Measurements from ENCODE around the gene CADM1.

CADM1 gene

DNA sequence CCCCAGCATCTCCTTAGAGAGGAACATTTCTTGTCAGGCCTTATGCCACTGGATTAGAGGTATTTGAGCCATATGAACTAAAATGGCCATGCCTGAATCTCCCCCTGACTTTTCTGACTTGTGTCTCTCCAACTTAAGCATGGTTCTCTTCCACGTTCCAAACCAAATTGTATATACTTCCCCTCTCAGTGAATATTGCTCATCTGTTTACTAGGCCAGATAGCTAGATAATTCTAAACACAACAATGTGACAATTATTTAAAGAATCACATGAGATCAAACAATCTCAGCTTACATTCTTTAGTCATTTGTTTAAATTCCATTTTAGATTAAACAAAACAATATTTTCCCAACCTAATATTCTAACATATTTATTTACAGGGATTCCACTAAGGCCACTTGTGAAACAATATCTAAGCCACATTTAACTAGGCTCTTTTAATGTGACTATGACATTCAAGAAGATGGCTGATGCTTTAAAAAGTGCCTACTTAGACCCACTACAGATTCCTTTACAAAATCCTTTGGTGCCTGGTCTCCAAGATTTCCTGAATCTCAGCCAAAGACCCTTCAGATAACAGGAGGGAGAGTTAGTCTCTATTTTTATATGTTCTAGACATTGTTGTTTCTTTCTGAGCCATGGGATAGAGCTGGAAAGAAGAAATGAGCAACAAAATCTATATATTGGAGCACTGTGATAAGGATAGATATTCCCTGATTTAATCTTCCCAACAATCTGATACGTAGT lies 105.7 kb downstream of the CADM1 start:
- DNase-seq (ENCODE audit: low spot score) = no peak

- no peak for DNase-seq (ENCODE audit: low spot score)
These were observed 107.7 kb downstream of the CADM1 start for GRCh38 chr11:115396533-115396932.

GRCh38 chr11:115393950-115394349 lies 110.3 kb downstream of the CADM1 start:
- DNase-seq (ENCODE audit: low spot score) = no peak

DNA sequence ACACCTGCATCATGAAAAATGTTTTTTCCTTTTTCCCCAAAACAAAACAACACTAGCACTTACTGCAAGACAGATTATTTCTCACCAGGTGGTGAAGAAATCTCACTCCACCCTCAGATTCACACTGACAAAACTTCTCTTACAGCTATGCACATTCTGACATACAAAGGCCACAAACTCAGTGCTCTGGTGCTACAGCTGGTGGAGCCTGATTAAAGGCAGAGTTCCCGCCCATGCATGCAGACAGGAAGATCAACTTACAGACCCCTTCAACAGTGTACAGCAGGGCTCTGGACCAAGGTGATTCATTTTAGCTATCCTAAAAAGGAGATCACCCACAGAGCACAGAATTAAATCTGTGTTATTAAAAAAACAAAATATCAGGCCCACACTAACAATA lies 112.6 kb downstream of the CADM1 start:
- no peak for DNase-seq (ENCODE audit: low spot score)

DNA sequence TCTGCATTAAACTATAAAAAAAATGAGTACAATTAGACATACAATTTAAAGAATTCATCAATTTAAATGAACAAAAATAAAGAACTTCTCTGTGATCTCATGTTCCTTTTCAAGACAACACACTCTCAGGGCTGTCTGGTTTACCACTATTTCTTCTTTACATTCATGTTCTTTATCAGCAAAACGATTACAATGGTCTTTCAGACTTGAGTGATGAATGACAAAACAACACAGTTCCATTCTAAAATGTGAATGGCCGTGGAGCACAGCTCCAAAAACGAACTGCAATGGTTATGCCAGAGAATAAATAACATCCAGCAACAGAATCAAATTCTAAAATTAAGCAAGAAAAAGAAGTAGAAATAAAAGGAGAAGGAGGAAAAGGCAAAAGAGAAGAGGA lies 113.1 kb downstream of the CADM1 start:
- no peak for DNase-seq (ENCODE audit: low spot score)

DNA sequence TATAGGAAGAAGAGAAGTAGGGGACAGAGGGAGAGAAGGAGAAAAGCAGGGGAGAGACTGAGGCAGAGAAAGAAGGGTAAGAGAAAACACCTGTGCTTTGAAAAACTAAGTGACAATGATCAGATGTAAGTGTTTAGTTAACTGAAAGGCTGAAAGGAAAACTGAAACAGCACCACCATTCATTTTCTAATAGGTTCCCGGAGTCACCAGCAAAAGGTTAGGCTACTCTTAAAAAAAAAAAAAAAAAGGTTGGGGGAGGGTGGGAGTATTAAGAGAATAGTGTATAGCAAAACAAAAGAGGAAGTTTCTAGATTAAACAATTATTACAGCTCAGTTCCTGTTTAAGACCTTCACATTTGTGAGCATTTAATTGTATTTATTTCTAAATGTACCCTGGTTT lies 113.8 kb downstream of the CADM1 start:
- DNase-seq (ENCODE audit: low spot score) = no peak

- DNase-seq (ENCODE audit: low spot score) = no peak
These were observed 114.4 kb downstream of the CADM1 start for GRCh38 chr11:115389790-115390189.

GRCh38 chr11:115385226-115385625 lies 119.0 kb downstream of the CADM1 start:
- no peak for DNase-seq (ENCODE audit: low spot score)

- DNase-seq (ENCODE audit: low spot score) = no peak
These were observed 120.0 kb downstream of the CADM1 start for GRCh38 chr11:115384236-115384635.

DNA sequence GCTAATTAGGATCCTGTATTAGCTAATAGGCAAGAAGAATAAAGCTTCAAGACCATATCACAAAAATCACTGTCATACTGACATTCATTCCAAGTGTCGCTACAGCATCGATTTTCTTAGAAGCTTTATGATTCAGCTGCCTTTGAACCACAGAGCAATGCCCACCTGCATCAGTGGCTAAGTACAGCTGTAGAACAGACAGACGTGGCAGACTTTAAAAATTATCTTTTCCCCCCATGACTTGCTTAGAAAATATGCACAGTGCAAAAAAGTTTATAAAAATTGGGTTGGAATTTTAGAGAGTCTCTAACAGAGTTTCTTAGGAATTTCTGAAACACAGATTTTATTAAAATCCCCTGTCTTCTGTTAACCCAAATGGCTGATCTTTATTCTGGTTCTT lies 120.8 kb downstream of the CADM1 start:
- DNase-seq (ENCODE audit: low spot score) = no peak

GRCh38 chr11:115379528-115379927 lies 124.7 kb downstream of the CADM1 start:
- DNase-seq (ENCODE audit: low spot score) = no peak

- DNase-seq (ENCODE audit: low spot score) = no peak
These were observed 125.7 kb downstream of the CADM1 start for GRCh38 chr11:115378557-115378956.

DNA sequence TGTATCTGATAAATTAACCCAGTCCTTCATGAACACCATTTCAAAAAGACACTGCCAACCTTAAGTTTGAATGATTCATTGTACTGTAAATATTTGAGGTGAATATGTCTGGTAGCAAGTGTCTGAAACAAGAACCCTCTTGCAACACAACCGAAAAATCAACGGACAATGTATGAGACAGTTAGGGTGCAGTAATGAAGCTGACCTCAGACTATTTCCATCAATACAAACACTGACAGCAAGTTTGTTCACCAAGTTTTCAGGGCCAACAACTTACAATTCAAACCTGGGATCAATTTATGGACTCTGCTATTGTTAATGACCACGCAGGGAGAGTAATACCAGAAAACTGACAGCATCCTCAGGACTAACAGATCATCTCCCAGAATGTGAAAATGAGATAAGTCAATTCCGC lies 126.3 kb downstream of the CADM1 start:
- no peak for DNase-seq (ENCODE audit: low spot score)

DNA sequence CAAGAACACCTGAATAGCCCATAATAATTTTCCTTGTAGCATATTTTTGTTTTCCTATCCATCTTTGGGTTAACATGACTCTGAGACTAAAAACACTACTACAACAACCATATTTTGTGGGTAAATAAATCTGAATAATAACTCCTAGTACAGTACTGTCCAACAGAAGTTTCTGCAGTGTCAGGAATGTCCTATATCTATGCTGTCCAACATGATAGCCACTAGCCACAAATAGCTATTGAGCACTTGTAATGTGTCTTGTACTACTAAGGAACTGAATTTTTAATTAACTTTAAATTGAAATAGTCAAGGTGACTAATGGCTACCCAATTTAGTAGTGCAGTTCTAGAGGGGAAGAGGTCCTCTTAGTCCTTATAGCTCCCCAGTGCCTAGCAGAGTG lies 135.6 kb downstream of the CADM1 start:
- DNase-seq (ENCODE audit: low spot score) = no peak

DNA sequence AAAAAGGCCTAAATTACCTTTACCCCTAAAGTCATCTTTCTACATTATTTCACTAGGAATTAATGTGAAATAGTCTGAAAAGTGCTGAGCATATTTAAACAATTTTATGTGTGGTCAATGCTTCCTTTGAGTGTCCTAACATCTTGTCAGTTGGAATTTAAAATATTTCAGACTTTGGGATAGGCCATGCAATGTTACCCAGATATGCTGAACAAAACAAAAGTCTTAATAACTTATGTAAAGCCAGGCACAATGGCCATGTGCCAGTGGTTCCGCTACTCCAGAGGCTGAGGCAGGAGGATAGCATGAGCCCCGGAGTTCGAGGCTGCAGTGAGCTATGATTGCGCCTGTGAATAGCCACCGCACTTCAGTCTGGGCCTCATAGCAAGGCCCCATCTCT lies 137.4 kb downstream of the CADM1 start:
- DNase-seq (ENCODE audit: low spot score) = no peak

DNA sequence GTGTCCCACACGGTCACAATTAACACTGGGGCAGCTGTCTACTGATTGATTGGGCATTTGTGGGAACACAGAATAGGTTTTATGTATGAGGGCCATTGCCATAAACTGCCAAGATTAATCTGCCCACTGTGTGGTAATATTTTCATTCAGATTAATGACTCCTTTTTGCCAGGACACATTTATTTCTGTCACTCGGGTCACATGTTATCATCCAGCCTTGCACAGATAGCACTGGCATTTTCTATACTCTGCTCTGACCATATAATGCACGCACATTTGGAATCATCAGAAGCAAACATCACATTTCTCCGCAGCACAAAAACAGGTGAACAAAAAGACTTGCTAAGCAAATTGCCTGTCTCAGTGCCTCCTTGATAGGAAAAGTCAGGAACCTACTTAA lies 138.3 kb downstream of the CADM1 start:
- DNase-seq (ENCODE audit: low spot score) = no peak

DNA sequence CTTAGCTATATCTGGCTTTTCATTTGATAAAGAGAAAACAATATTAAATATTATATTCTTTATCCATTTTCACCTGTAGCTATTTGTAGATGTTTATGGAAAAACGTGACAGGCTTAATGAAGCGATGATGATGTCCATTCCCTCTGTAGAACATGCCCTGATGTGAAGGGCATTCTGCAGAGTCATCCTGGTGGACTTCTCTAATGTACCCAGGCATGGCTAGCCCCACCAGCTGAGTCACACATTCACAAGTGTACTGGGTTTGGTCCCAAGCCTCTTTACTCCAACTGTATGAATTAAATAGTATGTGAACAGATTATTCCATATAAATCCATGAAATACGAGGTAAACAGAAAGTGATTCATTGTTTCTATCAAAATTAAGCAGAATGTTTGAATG lies 139.3 kb downstream of the CADM1 start:
- no peak for DNase-seq (ENCODE audit: low spot score)

DNA sequence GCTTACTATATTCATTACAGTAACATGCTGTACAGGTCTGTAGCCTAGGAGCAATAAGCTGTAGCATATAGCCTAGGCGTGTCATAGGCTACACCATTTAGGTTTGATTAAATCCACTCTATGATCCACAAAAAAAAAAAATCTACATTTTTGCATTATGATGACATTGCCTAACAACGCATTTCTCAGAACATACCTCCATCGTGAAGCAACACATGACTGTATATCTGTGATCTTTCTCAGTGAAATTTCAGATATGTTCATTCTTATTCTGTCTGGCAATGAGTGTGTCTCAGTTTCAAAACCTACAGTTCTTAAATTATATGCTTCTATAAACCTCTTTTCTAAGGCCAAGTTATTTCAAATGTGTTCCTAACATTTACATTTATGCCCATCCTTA lies 140.3 kb downstream of the CADM1 start:
- DNase-seq (ENCODE audit: low spot score) = no peak

- DNase-seq (ENCODE audit: low spot score) = no peak
These were observed 140.8 kb downstream of the CADM1 start for GRCh38 chr11:115363426-115363825.

DNA sequence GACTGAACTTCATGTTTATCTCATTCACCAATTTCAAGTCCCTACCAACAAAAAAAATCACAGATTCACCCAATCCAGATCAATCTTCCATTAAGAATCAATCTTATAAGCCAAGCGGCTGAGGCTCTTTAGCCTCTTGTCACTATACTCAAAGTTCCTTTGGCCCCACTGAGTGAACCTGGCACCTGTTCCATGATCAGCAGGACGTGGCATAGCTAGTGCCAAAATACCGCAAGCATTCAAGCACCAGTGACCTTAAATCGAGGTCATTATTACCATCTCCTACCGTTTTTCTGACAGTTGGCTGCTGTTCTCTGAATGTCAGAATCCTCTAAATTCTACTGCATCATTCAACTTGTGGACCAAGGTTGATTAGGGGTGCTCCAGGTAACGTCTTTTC lies 141.2 kb downstream of the CADM1 start:
- DNase-seq (ENCODE audit: low spot score) = no peak

GRCh38 chr11:115361025-115361424 lies 143.2 kb downstream of the CADM1 start:
- DNase-seq (ENCODE audit: low spot score) = no peak

GRCh38 chr11:115360186-115360824 lies 143.9 kb downstream of the CADM1 start:
- no peak for DNase-seq (ENCODE audit: low spot score)

DNA sequence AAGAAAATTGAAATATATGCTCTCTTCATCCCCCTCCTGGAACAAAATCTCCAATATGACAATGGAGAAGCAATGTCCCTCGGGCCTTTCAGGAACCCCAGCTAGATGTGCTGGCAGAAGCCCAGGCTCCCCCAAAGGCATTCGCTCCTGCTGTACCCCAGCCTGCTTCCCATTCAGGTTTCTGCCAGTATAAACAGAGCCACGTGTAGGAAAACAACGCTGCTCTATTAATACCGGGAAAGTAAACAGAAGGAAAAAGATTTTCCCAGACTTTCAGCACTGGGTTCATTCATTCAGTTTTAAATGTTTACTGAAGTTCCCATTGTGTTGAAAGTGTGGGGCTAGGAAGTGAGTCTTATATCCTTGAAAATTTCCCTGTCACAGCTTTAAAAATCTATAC lies 147.1 kb downstream of the CADM1 start:
- no peak for DNase-seq (ENCODE audit: low spot score)
